Coronary artery (tissue), 2 donors: Measurements from ENCODE around the gene SLC43A1.
"Not testable (repeated sequence)": the region's sequence is repeated elsewhere in the genome, so short reads cannot be mapped to it uniquely, and the experiment has no call there.

Experiments used
- DNase-seq: peaks from one replicate; pipeline ENCODE4 v3.0.0-alpha.2; 2017; ENCODE audit warnings: low spot score
- H3K27ac ChIP-seq, 2 donors: fragments of 200-600 bp; sonication (generic); one replicate each; pipeline ENCODE4 v1.5.1; 2016 to 2019
- H3K4me3 ChIP-seq: fragments of 200-600 bp; sonication (generic); 2 replicates; pipeline ENCODE4 v1.5.1; 2016; ENCODE audit warnings: mild to moderate bottlenecking, moderate library complexity
- TF ChIP-seq, protein P1 (sequence below): fragments of 200-600 bp; sonication (generic); IDR thresholded peaks from one replicate; pipeline ENCODE4 v1.5.1; 2019; ENCODE audit warnings: antibody characterized with exemption

The SLC43A1 gene

DNA sequence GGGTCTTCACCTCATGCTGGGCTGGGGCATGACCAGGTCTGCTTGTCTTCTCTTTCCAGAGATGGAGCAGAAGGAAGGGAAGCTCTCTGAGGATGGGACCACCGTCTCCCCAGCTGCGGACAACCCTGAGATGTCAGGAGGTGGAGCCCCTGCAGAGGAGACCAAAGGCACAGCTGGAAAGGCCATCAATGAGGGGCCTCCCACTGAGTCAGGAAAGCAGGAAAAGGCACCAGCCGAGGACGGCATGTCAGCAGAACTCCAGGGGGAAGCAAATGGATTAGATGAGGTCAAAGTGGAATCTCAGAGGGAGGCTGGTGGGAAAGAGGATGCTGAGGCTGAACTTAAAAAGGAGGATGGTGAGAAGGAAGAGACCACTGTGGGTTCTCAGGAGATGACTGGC is 27.1 kb upstream of the SLC43A1 start:
- no peak overlapping the region for H3K27ac ChIP-seq
- H3K4me3 ChIP-seq, result no peak overlapping the region
- TF ChIP-seq, protein P1, sequence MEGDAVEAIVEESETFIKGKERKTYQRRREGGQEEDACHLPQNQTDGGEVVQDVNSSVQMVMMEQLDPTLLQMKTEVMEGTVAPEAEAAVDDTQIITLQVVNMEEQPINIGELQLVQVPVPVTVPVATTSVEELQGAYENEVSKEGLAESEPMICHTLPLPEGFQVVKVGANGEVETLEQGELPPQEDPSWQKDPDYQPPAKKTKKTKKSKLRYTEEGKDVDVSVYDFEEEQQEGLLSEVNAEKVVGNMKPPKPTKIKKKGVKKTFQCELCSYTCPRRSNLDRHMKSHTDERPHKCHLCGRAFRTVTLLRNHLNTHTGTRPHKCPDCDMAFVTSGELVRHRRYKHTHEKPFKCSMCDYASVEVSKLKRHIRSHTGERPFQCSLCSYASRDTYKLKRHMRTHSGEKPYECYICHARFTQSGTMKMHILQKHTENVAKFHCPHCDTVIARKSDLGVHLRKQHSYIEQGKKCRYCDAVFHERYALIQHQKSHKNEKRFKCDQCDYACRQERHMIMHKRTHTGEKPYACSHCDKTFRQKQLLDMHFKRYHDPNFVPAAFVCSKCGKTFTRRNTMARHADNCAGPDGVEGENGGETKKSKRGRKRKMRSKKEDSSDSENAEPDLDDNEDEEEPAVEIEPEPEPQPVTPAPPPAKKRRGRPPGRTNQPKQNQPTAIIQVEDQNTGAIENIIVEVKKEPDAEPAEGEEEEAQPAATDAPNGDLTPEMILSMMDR, result no peak
- DNase-seq, result no peak

DNA sequence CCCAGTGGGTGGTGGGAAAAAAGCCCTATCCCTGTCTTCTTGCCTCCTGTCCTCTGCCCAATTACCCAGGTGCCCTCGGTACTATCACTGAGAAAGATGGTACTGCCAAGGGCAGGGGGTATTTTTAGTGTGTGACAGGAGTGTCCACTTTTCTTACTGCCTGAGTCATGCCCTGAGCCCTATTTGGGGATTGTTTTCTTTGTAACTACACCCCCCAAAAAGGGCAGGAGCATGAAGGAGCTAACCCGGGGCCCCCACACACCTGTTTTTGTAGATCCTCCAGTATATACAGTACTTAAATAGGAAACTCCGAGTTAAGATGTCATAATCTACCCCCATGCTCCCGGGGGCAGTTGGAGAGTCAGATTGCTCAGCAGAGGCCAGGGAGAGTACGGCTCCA is 25.7 kb upstream of the SLC43A1 start:
- Histone ChIP-seq H3K27ac (no peak overlapping the region), H3K4me3 (no peak overlapping the region)
- TF ChIP-seq, protein P1, result no peak
- DNase-seq, result no peak

DNA sequence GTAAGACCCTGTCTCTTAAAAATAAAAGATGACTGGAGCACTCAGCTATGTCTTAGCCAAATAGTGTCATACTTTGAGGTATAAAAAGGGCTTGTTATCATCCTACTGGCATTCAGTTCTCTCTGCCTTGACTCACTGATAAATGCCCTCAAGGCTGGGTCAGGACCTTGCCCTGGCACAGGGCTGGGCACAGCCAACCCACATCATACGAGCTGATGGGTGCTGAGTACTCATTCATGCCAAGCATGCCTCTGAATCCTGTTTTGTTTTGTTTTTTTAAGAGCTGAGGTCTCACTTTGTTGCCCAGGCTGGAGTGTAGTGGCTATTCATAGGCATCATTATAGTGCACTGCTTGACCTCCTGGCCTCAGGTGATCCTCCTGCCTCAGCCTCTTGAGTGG is 23.8 kb upstream of the SLC43A1 start:
- DNase-seq, result no peak
- H3K27ac ChIP-seq, result no peak overlapping the region
- TF ChIP-seq, protein P1, result no peak
- H3K4me3 ChIP-seq, result no peak overlapping the region

DNA sequence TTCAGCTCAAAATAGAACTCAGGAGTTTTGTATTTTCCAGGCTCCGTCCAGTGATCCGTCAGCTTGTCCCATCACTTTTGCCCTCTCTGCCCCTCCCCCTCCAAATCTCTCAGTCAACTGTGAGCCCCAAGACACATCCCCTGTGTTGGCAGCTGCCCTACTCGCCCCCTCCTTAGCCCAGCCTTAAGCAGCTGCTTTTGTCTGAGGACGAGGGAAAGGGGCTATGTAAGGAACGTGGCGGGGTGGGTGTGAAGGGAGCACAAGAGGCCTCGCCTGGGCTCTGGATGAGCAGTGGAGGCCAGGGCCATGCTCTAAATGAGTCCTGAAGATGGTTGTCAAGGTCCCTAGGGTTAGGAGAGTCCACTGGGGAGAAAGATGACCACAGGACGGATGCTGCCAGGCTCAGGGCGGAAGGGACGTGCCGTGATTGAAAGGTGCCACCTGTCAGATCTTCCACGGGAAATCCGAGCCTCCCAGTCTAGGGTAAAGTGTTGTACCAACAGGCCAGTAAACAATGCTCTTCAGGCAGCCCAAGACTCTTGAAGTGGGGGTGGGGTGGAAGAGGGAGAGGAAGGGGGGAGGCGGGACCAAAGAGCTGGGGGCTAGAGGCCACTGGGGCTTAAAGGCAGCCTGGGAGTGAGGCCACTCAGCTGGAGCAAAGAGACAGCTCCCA is 21.6 kb upstream of the SLC43A1 start, which contains the start of gene SMTNL1:
TSS of gene SMTNL1 (plus strand) at position 649 of the 673 bp plus-strand sequence. CDS start 5,048 bp downstream, outside the sequence.
- Histone ChIP-seq H3K4me3 (no peak within 1 kb of the TSS), H3K27ac (no peak within 1 kb of the TSS)
- TF ChIP-seq, protein P1, result no peak
- no peak for DNase-seq

DNA sequence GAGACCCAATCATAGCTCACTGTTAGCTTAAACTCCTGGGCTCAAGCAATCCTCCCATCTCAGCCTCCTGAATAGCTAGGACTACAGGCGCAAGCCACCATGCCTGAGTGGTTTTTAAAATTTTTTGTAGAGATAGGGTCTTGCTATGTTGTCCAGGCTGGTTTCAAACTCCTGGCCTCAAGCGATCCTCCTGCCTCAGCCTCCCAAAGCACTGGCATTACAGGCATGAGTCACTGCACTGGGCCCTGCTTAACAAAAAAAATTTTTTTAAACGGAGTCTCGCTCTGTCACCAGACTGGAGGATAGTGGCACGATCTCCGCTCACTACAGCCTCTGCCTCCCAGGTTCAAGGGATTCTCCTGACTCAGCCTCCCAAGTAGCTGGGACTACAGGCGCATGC is 18.9 kb upstream of the SLC43A1 start:
- H3K4me3 ChIP-seq, H3K27ac ChIP-seq, DNase-seq: not testable (repeated sequence)

DNA sequence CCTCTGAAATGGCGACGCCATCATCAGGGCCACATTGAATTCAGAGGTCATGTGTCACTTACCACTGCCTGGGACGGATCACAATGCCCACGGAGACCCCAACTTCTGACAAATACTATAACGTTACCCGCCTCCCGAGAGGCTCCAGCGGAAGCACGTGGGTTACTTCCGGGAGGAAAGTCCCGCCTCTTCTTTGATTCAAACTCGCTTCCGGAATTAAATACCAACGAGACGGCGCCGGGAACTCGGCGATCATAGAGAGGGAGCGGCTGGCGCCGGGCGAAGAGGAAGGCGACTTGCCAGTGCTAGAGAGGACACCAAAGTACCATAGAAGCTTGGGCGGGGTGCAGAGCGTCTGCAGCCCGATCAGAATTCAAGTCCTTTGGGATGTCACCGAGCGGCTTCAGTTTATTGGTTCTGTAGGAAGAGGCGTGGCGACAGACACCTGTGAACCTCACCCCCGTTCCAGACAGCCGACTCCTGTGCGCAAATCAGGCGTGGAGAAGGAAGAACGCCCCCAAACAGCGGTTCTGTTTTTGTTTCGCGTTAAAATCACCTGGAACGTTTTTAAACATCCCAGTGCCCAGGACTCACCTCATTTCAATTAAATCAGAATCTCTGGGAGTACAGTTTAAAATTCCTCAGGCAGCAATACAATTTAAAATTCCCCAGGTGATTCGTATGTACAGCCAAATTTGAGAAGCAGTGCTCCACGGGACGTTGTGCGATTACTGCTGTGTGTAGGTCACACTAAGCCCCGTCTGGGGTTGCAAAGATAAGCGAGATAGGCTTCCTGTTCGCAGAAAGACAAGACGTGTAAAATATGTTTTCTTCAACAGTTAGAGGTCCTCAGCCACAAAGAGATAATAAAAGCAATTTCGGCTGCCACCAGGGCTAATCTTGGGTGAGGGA is 15.3 kb upstream of the SLC43A1 start, which contains the start of gene TIMM10:
TSS of gene TIMM10 (minus strand) at position 159 of the 912 bp plus-strand sequence. CDS start 565 bp downstream, outside the sequence.
- peak; percentile 95 for DNase-seq
- Histone ChIP-seq H3K27ac (peak within 1 kb of the TSS; percentile 40 to 56), H3K4me3 (peak within 1 kb of the TSS; percentile 77)
- TF ChIP-seq, protein P1, result no peak

DNA sequence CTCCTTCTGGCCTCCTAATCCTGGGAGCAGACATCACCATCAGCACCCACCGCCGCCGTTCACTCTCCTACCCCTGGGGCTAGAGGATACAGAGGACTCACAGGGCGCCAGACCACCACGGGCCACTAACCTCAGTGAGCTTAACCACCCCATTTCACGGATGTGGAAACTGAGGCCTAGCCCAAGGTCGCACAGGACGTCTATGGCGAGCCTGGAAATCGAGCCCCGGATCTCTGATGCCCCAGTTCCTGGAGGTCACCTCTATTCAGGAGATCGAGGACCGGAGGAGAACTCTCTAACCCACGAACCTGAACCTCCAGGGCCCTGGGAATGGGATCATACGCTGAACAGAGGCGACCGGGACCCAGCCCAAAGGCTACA is 14.7 kb upstream of the SLC43A1 start:
- peak overlapping the region; percentile 40 to 48 for H3K27ac ChIP-seq

More for the DNA sequence above, 14.7 kb upstream of the SLC43A1 start:
- no peak for DNase-seq
- TF ChIP-seq, protein P1, result no peak
- H3K4me3 ChIP-seq, result peak overlapping the region; percentile 77
